Measurements from ENCODE around the gene LRRN2.
"Not testable (repeated sequence)": the region's sequence is repeated elsewhere in the genome, so short reads cannot be mapped to it uniquely, and the experiment has no call there.

Gene LRRN2

DNA sequence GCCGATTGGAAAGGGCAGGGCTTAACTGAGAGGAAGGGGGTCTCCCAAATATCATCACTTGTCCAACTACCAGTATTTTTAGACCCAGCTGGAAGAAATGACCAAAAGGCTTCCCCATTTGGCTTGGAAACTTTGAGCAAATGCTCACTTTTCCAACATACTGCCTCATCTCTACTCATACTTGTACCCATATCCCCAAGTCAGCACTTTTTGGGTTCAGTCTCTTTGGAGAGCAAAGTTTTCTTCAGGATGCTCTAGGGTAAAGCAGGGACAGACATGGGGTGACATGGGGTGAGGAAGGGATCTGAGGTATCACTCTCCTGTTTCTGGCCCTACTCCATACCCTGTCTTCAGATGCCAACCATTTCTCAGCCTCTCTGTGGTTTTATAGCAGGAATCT lies 27.2 kb downstream of the LRRN2 start:
- no peak for DNase-seq

DNA sequence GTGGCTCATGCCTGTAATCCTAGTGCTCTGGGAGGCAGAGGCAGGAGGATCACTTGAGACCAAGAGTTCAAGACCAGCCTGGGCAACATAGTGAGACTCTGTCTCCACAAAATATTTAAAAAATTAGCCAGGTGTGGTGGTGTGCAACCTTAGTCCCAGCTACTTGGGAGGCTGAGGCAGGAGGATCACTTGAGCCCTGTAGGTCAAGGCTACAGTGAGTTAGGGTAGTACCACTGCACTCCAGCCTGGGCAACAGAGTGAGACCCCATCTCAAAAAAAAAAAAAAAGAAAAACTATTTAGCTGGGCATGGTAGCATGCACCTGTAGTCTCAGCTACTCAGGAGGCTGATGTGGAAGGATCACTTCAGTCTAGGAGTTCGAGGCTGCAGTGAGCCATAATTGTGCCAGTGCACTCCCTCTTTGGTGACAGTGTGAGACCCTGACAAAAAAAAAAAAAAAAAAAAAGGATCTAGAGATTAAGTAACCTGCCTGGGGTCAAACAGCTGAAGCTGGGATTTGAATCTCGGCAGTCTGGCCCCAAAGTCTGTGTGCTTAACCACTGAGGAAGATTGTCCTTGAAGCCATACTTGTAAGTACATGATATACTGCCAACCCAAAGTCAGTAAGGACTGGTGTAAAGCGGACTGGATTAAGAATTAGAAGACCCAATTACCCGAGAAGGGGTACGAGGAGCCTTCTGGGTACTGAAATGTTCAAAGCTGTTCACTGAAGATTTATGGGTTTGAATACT lies 31.8 kb downstream of the LRRN2 start:
- DNase-seq = no peak

DNA sequence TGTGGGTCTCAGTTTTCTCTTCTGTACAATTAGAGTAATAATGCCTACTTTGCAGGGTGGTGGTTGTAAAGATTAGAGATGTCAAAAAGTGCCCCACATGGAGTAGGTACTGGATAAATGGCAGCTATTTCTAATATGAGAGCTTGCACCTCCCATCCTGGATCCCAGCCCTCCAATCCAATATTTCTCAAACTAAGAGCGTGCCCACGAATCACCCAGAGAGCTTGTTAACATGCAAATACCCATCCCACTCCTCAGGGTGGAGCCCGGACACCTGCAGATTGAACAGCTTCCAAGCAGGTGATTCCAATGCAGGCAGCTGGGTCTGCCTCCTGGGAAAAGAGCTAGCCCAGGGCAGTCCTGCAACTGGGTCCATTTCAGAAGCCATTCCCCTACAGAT lies 33.0 kb downstream of the LRRN2 start:
- no peak for DNase-seq

DNA sequence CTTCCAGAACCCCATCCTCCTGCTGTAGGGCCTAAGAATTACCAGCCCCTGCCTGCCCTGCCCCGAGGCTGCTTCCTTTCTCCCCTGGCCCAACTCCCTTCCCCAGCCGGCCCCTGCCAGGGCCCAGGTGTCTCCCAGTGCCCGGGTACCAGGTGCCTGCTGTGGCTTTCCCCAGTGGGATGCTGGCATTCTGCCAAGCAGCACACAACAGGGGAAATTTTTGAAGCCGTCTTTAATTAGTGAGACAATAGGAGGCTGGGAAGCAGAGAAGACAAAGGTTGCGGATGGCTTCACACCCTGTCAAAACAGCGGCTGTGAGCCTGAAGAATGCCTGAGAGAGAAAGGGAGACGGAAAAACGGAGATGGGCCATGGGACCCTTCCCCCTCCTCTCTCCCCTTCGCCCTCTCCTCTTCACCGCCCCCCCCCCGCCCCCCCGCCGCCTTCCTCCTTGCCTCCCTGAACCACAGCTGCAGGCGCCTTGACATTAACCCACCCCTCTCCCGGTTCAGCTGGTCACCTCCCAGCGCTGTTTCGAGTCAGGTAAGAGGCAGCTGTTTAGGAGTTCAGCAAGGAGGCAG lies 33.6 kb downstream of the LRRN2 start:
- no peak for DNase-seq

DNA sequence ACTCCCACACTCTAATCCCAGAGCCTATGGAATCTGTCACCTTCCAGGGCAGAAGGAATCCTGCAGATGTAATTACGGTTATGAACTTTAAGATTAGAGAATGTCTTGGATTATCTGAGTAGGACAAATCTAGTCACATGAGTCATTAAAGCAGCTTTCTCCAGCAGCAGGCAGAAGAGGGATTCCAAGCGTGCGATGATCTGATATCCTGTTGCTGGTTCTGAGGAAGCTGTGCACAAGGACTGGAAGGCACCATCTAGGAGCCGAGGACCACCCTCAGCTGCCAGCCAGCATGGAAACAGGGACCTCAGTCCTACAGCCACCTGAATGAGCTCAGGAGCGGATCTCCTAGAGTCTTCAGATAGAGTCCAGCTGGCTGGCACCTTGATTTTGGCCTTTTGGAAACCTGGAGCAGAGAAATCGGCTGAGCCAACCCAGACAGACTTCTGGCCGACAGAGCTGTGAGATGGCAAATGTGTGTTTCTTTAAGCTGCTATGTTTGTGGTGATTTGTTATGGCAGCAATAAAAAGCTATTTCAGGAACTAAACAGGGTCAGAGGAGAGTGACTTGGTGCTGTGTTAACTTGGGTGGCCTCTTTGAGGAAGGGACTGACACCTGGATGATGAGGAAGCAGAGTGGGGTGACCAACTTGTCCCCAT lies 34.5 kb downstream of the LRRN2 start:
- no peak for DNase-seq

DNA sequence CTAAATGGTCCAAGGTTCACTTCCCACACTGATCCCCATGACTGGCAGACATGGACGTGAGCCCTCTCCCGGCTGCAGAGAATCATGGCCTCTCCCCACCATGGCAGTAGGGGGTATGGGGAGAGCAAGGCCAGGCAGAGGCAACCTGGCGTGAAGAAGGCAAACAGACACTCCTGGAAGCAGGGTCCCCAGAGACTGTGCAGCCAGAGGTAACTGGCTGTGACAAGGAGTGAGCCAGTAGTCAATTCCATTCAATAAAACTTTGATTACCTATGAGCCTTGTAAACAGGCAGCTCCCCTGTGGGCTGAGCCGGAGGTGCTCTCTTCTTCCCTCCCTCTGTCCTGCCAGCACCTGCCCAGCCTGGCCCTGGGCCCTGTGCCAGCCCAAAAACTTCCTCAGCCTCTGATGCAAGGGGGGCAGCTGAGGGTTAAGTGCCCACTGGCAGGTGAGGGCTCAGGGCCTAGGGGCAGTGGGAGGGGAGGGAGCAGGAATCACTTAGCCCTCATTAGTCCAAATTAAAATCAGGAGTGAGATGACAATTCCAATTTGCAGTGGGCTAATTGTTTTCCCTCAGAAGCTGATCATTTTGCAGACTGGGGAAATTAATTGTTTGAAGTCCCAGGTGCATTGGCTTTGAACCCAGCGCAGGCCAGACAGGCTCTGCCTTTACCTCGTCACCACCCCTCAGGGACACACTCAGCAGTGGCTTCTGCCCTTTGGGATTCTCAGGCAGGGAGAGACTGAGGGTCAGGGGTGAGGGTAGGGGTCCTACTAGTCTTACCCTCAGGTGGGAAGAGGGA lies 35.6 kb downstream of the LRRN2 start:
- no peak for DNase-seq

DNA sequence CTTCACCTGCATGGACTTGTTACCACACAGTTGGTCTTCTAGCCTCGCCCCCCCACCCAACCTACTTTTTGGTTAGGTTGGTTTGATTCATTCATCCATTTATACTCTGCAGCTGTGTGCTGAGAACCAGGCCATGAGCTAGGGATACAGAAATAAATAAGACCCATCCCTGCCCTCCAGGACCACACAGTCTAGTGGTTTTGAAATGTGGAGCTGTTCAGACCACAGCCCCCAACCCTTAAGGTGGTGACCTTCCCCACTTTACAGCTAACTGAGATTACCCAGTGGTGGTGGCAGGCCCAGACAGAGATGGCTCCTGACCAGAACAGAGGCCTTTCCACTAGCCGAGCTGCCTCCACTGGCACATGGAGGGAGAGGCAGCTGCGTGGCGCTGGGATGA lies 37.0 kb downstream of the LRRN2 start:
- DNase-seq = no peak

DNA sequence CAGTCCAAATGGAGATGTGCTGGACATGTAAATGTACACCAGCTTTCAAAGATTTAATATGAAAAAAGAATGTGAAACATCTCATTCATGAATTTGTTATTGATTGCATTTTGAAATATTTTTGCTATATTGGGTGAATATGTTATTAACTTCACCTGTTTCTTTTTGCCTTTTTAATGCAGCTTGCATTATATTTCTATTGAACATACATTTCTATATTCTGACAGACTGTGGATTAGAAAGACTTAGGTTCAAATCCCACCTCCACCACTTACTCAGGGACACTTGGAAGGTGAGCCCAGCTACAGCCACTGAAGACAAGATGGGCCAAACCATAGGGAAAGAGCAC lies 37.8 kb downstream of the LRRN2 start:
- DNase-seq = no peak

DNA sequence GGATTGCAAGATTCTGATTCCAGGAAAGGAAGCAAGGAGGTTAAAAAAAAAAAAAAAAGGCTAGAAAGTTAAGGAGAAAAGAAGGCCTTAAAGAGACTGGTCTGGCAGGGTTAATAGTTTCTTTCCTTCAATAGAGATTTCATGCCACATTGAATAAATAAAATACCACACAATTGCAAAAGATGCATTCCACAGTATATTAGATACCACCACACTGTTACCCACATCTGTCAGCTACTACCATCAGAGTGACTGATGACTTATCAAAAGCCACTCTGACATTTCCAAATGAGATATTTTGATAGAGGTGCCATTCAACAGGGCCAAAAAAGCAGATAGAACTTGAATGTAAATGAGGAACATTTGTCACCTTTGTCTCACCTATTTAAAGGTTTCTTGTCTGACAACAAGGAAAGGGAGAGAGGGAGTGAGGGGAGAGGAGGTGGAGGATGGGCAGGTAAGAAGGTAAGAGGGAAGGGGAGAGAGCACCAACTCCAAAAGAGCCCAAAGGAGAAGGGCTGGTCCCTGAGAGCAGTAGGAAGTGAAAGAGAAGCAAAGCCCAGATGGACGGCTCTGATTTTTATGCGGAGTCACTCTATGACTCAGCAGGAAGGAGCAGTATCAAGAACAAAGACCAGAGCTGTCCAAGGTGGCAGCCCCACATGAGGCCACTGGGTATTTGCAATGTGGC lies 38.3 kb downstream of the LRRN2 start:
- DNase-seq = no peak

DNA sequence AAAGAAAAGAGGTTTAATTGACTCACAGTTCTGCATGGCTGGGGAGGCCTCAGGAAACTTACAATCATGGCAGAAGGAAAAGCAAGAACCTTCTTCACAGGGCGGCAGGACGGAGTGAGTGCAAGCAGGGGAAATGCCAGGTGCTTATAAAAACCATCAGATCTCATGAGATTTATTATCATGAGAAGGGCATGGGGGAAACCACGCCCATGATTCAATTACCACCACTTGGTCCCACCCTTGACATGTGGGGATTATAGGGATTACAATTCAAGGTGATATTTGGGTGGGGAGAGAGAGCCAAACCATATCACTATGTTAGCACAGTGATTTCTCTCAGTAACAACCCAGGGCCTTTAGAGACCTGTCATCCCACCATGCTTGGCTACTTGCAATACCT lies 39.9 kb downstream of the LRRN2 start:
- DNase-seq = no peak

DNA sequence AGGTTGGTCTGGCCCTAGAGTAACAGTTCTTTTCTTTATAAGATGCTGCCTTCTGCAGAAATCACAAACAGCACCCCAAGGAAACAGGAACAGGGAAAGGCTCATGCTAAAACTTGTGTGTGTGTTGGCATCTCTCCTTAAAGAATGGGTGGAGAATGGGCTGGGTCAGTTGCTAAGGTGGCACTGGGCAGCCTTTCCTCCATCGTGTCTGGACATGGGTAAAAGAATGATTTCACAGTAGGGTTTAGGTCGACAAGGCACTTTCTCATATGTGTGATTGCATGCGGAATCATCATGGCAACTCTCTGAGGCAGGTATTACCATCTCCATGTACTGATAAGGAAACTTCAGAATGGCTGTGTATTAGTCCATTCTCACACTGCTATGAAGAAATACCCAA lies 40.3 kb downstream of the LRRN2 start:
- no peak for DNase-seq

DNA sequence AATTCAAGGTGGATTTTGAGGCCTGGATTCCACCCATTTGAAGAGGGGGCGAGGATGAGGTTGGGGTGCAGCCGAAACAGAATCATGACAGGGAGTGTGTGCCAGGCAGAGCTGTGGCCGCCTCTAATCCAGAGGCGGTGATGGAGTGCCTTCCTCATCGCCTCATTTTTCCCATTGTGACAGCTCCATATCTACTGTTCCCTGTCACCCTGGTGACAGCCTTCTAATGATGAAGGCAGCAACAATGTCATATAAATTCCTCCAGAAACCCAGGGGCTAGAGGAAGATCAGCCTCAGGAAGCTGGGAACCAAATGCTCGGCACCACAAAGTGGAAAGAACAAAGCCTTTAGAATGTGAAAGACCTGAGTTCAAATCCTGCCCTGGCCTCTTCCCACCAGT lies 42.0 kb downstream of the LRRN2 start:
- no peak for DNase-seq

DNA sequence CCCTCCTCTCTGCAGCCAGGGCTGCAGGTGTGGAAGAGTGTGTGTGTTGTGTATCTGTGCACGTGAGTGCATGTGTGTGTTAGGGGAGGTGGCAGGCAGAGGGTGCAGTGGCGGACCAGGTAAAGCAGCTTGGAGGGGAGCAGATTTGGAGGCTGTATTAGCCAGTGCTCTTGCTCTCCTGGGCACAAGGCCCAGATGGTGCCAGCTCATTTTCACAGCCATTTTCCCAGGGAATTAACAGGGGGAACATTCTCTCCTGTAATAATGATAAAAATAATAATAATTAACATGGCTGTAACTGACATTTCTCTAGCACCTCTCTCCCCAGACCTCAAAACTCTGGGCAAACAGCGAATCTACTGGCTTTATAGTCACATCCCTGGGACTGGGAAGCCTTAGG lies 43.6 kb downstream of the LRRN2 start:
- no peak for DNase-seq

DNA sequence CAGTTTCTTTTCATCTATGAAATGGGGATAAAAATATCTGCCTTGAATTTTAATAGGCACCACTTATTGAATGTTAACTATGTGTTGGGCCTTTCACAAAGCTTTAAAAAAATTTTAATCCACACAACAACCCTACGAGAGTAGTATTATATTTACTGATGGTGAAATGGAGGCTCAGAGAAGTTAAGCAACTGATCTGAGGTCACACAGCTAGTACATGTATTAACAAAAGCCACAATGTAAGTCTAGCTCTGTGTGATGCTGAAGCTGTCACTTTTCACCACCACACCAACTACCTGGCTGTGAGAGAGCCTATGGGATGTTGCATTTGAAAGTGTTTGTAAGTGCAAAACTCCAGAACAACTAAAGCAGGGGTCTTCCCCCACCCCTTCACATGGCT lies 44.1 kb downstream of the LRRN2 start:
- DNase-seq = no peak

DNA sequence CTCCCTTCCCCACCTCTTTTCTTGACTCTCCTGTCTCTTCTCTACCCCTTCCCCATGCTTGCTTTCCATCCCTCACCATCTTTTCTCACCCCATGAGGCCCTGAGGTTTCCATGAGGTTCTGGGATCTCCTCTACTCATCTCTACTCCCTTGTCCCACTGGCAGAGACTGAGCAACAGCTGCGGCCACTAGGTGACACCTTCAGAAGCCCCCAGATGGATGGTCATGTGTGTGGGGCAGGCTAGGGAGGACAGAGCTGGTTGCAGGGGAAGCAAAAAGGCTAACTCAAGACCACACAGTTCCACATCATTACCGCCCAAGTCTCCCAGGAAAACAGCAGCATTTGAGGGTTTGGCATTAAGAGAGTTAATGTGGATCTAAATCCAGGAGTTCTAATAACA lies 45.0 kb downstream of the LRRN2 start:
- DNase-seq = no peak

DNA sequence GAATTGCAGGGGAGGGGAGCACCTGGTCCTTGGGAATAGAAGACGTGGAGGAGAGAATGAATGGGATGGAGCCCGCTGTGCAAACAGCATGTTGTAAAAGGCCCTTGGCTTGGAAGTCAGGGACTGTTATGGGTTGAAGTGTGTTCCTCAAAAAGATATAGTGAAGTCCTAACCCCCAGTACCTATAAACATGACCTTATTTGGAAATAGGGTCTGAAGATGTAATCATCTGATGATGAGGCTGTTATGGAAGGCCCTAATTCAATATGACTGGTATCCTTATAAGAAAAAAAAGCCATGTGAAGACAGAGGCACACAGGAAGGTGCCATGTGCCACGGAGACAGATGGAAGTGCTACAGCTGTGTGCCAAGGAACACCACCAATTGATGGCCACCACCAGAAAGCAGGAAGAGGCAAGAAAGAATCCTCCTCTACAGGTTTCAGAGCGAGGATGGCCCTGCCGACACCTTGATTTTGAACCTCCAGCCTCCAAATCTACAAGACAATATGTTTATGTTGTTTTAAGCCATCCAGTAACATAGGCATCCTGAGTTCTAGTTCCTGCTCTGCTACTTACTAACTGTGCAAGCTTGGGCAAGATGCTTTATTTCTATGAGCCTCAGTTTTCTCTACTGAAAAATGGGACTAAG lies 51.2 kb downstream of the LRRN2 start:
- DNase-seq = no peak

DNA sequence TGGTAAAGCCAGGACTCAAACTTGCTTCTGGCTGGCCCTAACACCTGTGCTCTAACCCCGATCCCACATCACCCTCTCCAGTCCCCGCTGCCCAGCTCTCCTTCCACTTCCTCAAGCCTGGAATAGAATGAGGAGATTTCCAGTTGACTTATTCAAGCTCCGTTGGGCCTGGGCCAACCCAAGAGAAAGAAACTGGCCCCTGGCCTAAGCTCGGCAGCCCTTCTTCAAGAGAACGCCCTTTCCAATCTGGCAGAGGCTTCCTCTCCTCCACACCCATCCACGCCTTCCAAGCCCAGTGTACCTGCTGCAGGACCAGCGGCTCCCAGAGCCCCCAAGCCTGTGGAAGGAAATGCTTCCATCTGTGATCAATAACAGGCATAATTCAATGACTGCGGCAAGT lies 51.9 kb downstream of the LRRN2 start:
- DNase-seq = no peak

DNA sequence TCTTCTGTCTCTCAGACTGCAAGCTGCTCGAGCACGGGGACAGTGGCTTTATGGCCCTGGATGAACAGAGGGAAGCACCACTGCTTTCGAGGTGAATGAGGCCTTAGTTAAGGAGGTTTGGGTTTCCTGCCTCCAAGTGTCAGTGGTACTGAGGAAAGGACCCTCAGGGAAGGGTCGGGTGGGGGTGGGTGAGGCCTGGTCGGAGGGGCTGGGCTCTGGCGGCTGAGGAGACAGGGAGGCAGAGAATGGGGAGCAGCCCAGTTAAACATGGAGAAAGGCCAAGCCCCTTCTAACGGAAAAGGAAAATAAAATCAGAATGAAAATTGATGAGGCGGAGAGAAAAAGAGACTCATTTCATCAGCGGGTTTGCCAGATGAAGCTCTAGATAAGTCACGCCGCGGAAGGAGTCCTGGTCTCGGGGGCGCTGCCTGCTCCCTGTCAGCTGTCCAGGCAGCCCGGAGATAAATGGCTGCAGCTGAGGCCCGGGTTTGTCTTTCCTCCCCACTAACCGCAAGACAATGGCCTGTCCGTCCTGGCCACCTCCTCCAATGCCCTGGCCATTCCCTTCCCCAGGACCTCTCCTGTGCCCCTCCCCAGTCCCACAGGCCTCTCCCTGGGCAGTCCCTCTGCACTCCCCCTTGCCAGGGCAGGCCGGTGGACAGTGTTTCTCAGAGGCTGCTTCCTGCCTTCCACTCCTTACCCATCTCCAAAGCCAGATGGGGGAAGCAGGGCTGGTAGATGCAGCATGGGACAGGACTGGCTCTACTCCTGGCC lies 55.2 kb downstream of the LRRN2 start:
- DNase-seq = no peak

DNA sequence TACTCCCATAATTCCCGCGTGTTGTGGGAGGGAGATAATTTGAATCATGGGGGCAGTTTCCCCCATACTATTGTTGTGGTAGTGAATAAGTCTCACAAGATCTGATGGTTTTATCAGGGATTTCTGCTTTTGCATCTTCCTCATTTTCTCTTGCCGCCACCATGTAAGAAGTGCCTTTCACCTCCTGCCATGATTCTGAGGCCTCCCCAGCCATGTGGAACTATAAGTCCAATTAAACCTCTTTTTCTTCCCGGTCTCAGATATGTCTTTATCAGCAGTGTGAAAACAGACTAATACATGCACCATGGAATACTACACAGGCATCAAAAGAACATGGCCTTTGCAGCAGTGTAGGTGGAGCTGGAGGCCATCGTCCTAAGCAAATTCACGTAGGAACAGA lies 56.1 kb downstream of the LRRN2 start:
- DNase-seq = not testable (repeated sequence)

DNA sequence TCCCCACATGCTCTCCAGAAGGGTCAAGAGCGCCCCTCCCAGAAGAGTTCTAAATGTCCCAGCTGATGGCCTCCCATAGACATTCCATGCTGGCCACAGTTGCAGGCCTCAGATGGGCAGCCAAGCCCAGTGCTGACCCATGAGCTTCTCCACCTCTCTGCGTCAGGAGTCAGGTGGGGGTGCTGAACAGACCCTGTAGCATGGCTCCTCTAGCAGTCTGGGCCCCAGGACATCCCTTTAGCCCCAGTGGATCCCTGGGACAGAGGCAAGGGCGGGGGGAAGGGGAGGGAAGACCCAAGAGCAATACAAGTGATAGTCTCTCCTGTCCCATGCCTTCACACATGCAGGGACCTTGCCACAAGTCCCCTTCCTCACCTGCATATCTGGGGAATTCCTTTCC lies 56.7 kb downstream of the LRRN2 start:
- no peak for DNase-seq

DNA sequence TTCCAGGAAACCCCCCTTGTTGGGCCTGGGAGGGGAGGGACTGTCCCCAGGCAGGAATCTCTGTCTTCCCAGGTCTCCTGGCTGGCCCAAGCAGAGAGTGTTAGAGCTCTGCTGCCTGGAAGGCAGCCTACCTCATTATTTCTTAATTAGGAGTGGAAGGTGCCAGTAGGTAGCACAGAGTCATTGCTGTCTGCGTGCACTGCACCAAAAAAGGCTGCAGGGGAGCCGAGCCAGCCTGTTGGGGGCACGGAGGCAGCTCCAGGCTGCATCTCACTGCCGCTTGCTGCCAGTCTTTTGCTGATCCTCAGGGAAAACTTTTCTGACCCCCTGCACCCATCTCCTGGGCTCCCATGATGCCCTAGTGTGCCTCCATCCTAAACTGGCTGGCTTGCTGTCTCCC lies 58.1 kb downstream of the LRRN2 start:
- DNase-seq = no peak

DNA sequence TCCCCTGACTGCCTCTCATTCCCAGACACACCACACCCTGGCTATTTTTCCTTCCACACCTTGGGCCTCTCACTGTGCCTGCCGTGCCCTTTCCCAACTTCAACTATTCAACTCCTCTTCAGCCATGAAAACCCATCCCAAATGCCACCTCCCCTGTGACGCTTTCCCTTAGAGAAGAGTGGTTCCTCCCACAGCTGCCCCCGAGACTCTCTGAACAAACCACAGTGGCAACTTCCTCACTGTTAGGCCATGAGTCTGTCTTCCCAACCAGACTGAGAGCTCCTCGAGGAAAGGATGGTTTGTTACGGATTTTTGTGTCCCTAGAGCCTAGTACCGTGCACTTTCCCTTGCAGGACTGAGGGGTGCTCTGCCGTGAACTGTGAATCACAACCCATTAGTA lies 59.2 kb downstream of the LRRN2 start:
- DNase-seq = no peak

Measured in activated CD8-positive, alpha-beta memory T cell treated with anti-CD3 and anti-CD28 coated beads for 24 hours (primary cell).